Measurements from ENCODE around the gene TRIM34. TPM values are rescaled to one million over a fixed set of nuclear protein-coding genes. Genes with fewer than 3 reads are reported as not detected.

Gene TRIM34
- total RNA-seq, 1 experiment from 2014 or later, result 0.42 TPM

GRCh38 chr11:5639953-5640352 lies 15.2 kb downstream of the TRIM34 start:
- BruUV-seq (replicated peaks), result no TSS peak
- TF ChIP-seq POLR2AphosphoS5 (IDR thresholded peaks at IDR 0.05; ENCODE audit: low read depth, low read length) (no peak), POLR2A (IDR thresholded peaks at IDR 0.05; ENCODE audit: borderline replicate concordance, extremely low read depth, insufficient read depth, insufficient read length) (no peak), ELF1 (IDR thresholded peaks at IDR 0.05; ENCODE audit: borderline replicate concordance, low read depth) (no peak), JUND (IDR thresholded peaks at IDR 0.05) (no peak), ZNF274 (IDR thresholded peaks at IDR 0.05; ENCODE audit: low read depth, low read length) (no peak), SP1 (IDR thresholded peaks at IDR 0.05; ENCODE audit: low read depth) (no peak), FOSL1 (IDR thresholded peaks at IDR 0.05; ENCODE audit: low read depth) (no peak), CBX3 (IDR thresholded peaks at IDR 0.05; ENCODE audit: low read depth) (no peak), TCF7L2 (IDR thresholded peaks at IDR 0.05; ENCODE audit: borderline replicate concordance, extremely low read depth, insufficient read depth, insufficient read length) (no peak), EGR1 (IDR thresholded peaks at IDR 0.05; ENCODE audit: low read depth) (no peak)
- TF ChIP-seq, protein P1, sequence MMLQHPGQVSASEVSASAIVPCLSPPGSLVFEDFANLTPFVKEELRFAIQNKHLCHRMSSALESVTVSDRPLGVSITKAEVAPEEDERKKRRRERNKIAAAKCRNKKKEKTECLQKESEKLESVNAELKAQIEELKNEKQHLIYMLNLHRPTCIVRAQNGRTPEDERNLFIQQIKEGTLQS (IDR thresholded peaks at IDR 0.05), result no peak
- H3K27me3 ChIP-seq (ENCODE audit: insufficient read depth, low read length), result no peaks in the 10 kb centered on the region
- no peak overlapping the region for H3K9ac ChIP-seq (ENCODE audit: low read length)
- intact Hi-C loops (cut with micrococcal nuclease), result no loop called here
- RAD21 ChIA-PET (ENCODE audit: low non-redundant PET in 1 of 2, low total read pairs in 2 of 2, uncharacterized antibody in 2 of 2, unreplicated experiment in 2 of 2), result no interaction called here
- no peaks in the 10 kb centered on the region for H4K20me1 ChIP-seq (ENCODE audit: insufficient read depth)
- no peaks in the 10 kb centered on the region for H3K79me2 ChIP-seq (ENCODE audit: insufficient read depth, low read length)
- H3K9me3 ChIP-seq (ENCODE audit: control insufficient read depth in 1 of 2, insufficient read depth in 1 of 2, low read depth in 1 of 2, low read length in 2 of 2), result no peaks in the 10 kb centered on the region; a peak in 1 of 4 replicates
- no peak overlapping the region for H3K4me2 ChIP-seq (ENCODE audit: low read length)
- CTCF ChIA-PET, result no interaction called here
- POLR2A ChIA-PET, result interaction anchor here (0.7 kb wide), 1 partner anchor 32 kb away, joined by 3 read pairs; no protein-coding TSS in a partner anchor
- H3K9me2 ChIP-seq (ENCODE audit: insufficient read depth), result no peaks in the 10 kb centered on the region
- no peak overlapping the region for H2AFZ ChIP-seq (ENCODE audit: low read depth, low read length, poor library complexity, severe bottlenecking)
- DNase-seq (ENCODE audit: low read depth, low spot score), result no peak
- ATAC-seq, result no peak
- H3K36me3 ChIP-seq (ENCODE audit: control insufficient read depth in 1 of 2, insufficient read depth in 2 of 2, low read length in 2 of 2), result no peaks in the 10 kb centered on the region
- no peak overlapping the region for H3K4me3 ChIP-seq (replicated peaks in 1 of 2; ENCODE audit: low read depth in 1 of 2, low read length in 2 of 2)
- no peak overlapping the region for H3K27ac ChIP-seq (ENCODE audit: low read depth, low read length)
- no peaks in the 10 kb centered on the region for H3K4me1 ChIP-seq (ENCODE audit: control insufficient read depth in 1 of 2, insufficient read depth in 2 of 2, low read length in 2 of 2)

DNA sequence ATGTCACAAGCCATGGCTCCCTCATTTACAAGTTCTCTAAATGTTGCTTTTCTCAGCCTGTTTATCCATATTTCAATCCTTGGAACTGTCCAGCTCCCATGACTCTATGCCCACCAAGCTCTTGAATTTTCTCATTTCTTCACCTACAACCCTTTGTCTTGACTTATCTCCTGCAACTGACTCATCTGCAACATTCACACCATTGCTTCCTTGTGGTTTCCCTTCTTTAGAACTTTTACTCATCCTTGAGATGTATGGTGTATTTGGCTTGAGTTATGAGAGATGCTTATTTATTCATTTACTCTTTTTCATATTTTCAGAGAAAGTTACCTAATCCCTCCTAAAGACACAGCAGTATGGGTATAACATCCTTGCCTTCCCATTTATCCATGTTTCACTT lies 18.8 kb downstream of the TRIM34 start:
- no peak for TF ChIP-seq RAD21 (IDR thresholded peaks at IDR 0.05; ENCODE audit: low read depth)
- ATAC-seq (no peak), DNase-seq (ENCODE audit: low read depth, low spot score) (no peak)
- Histone ChIP-seq H3K4me2 (ENCODE audit: low read length) (no peak overlapping the region), H2AFZ (ENCODE audit: low read depth, low read length, poor library complexity, severe bottlenecking) (no peak overlapping the region), H3K9ac (ENCODE audit: low read length) (no peak overlapping the region), H3K36me3 (ENCODE audit: control insufficient read depth in 1 of 2, insufficient read depth in 2 of 2, low read length in 2 of 2) (no peaks in the 10 kb centered on the region), H3K4me1 (ENCODE audit: control insufficient read depth in 1 of 2, insufficient read depth in 2 of 2, low read length in 2 of 2) (no peaks in the 10 kb centered on the region), H3K27ac (ENCODE audit: low read depth, low read length) (no peak overlapping the region), H3K9me3 (ENCODE audit: control insufficient read depth in 1 of 2, insufficient read depth in 1 of 2, low read depth in 1 of 2, low read length in 2 of 2) (no peaks in the 10 kb centered on the region; a peak in 1 of 4 replicates), H3K4me3 (replicated peaks in 1 of 2; ENCODE audit: low read depth in 1 of 2, low read length in 2 of 2) (no peak overlapping the region), H3K79me2 (ENCODE audit: insufficient read depth, low read length) (no peaks in the 10 kb centered on the region), H4K20me1 (ENCODE audit: insufficient read depth) (no peaks in the 10 kb centered on the region), H3K9me2 (ENCODE audit: insufficient read depth) (no peaks in the 10 kb centered on the region), H3K27me3 (ENCODE audit: insufficient read depth, low read length) (no peaks in the 10 kb centered on the region)
- intact Hi-C loops (cut with micrococcal nuclease), result no loop called here
- CTCF ChIA-PET, result no interaction called here
- BruUV-seq (replicated peaks), result no TSS peak
- POLR2A ChIA-PET, result no interaction called here
- RAD21 ChIA-PET (ENCODE audit: low non-redundant PET in 1 of 2, low total read pairs in 2 of 2, uncharacterized antibody in 2 of 2, unreplicated experiment in 2 of 2), result no interaction called here

Data from HCT116 (cell line).